AG04449 (cell line): ENCODE data around the gene ATP10D.
"Not testable (repeated sequence)": the region's sequence is repeated elsewhere in the genome, so short reads cannot be mapped to it uniquely, and the experiment has no call there.

Source experiments
- CTCF ChIA-PET: fragments of 350-600 bp; formaldehyde crosslinking; extraction: SDS; loops from one replicate; lab custom pipeline; 2021; ENCODE audit warnings: antibody characterized with exemption; lab: Yijun Ruan, JAX
- POLR2A ChIA-PET: fragments of 400-600, 350-600 bp; formaldehyde crosslinking; extraction: SDS; loops from one replicate; lab custom pipeline; 2020; ENCODE audit warnings: antibody characterized with exemption, inconsistent platforms; lab: Yijun Ruan, JAX
- DNase-seq: peaks from one replicate; pipeline ENCODE4 v3.0.0-alpha.2; 2010; ENCODE audit warnings: low read depth, low spot score
- H3K4me3 ChIP-seq: 2 replicates; pipeline ENCODE4 v1.5.1; 2011; ENCODE audit warnings: low read depth, mild to moderate bottlenecking, control low read depth, low read length
- TF ChIP-seq, protein P1 (sequence below): IDR thresholded peaks from one replicate; pipeline ENCODE4 v1.5.1; 2011; ENCODE audit warnings: mild to moderate bottlenecking, moderate library complexity, low read length, control low read depth, inconsistent platforms; ENCODE audit not compliant: insufficient read depth; ENCODE audit errors: missing control alignments

The ATP10D gene

DNA sequence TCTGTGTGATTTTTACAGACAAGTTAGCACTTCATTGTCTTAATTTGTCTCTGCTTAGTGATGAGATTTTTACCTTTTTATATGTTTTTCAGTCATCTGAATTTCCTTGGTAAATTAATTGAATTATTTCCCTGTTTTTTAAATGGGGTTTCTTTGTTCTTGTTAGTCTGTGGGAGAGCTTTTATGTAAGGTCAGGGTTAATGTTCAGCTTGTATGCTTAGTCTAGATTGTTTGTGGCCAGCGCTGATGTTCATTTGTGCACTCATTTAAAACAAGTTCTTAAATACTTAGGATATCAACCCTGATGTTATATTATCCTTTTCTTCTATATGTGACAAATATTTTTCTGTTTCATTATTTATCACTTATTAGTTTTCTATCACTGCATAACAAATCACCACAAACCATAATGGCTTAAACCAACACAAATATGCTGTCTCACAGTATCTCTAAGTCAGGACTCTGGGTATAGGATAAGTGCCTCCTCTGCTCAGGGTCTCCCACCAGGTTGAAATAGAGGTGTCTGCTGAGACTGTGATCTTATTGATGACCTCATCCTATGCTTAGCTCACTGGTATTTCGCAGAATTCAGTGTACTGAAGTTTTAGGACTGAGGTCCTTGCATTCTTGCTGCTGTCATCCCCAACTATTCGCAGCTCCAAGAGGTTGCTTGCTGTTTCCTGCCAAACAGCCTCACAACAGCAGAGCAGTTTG, 53.2 kb downstream of the ATP10D start:
- ChIA-PET POLR2A (no interaction called here), CTCF (interaction anchor here (1.0 to 3.9 kb wide), 3 partner anchors 26 to 76 kb away, joined by 3 to 24 read pairs (median 8); no protein-coding TSS in a partner anchor)
- no peak for DNase-seq
- TF ChIP-seq, protein P1, sequence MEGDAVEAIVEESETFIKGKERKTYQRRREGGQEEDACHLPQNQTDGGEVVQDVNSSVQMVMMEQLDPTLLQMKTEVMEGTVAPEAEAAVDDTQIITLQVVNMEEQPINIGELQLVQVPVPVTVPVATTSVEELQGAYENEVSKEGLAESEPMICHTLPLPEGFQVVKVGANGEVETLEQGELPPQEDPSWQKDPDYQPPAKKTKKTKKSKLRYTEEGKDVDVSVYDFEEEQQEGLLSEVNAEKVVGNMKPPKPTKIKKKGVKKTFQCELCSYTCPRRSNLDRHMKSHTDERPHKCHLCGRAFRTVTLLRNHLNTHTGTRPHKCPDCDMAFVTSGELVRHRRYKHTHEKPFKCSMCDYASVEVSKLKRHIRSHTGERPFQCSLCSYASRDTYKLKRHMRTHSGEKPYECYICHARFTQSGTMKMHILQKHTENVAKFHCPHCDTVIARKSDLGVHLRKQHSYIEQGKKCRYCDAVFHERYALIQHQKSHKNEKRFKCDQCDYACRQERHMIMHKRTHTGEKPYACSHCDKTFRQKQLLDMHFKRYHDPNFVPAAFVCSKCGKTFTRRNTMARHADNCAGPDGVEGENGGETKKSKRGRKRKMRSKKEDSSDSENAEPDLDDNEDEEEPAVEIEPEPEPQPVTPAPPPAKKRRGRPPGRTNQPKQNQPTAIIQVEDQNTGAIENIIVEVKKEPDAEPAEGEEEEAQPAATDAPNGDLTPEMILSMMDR, result no peak
- no peak overlapping the region for H3K4me3 ChIP-seq

DNA sequence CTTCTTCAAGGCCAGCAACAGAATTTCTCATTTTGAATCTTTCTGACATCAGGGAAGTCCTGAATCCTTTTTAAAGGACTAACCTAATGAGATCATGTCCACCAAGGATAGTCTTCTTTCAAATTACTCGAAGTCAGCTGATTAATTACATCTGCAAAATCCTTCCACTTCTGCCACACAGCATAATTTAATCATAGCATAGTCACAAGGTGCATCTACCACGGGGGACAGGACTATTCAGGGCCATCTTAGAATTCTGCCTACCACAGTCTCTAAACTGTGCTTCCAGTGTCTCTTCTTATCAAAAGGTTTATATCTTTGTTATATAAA, 53.7 kb downstream of the ATP10D start:
- CTCF ChIA-PET, result interaction anchor here (1.0 to 3.9 kb wide), 3 partner anchors 26 to 77 kb away, joined by 3 to 24 read pairs (median 8); no protein-coding TSS in a partner anchor

DNA sequence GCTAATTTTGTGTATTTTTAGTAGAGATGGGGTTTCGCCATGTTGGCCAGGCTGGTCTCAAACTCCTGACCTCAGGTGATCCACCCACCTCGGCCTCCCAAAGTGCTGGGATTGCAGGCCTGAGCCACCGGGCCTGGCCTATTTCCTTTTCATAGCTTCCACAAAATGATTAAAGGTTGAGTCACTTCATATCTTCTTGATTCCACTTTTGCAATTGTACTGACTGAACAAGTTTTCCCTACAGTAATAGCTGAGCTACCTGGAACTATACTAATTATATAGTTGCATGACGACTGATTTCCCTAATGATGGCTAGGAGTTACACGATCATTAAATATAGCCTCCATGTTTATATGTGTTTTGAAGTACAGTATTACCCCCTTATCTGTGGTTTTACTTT, 57.6 kb downstream of the ATP10D start:
- CTCF ChIA-PET, result interaction anchor here (1.0 to 1.4 kb wide), 4 partner anchors 9 to 33 kb away, joined by 3 to 5 read pairs (median 4); no protein-coding TSS in a partner anchor
- H3K4me3 ChIP-seq, POLR2A ChIA-PET, DNase-seq: not testable (repeated sequence)

More for the DNA sequence above, 53.7 kb downstream of the ATP10D start:
- POLR2A ChIA-PET, result no interaction called here
- DNase-seq, result no peak
- TF ChIP-seq, protein P1, result no peak
- H3K4me3 ChIP-seq, result no peak overlapping the region

DNA sequence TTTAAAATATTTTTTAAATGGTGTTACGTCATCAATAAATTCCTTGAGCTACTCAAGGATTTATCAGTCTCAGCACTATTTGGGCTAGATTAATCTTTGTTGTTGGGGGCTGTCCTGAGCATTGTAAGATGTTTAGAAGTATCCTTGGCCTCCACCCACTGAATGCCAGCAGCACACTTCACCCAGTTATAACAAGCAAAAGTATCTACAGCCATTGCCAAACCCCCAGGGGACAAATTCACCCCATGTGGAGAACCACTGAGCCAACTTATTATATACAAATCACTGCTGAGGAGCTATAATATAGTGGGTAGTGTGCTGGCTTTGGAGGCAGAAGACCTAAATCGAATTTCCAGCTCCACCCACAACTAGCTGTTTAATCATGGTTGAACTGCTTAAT, 58.3 kb downstream of the ATP10D start:
- TF ChIP-seq, protein P1, result no peak
- no peak for DNase-seq
- CTCF ChIA-PET, result interaction anchor here (1.0 to 1.4 kb wide), 3 partner anchors 22 to 34 kb away, joined by 3 to 5 read pairs (median 5); no protein-coding TSS in a partner anchor
- H3K4me3 ChIP-seq, result no peak overlapping the region
- POLR2A ChIA-PET, result interaction anchor here (1.1 kb wide), 1 partner anchor 12 kb away, joined by 3 read pairs; no protein-coding TSS in a partner anchor

DNA sequence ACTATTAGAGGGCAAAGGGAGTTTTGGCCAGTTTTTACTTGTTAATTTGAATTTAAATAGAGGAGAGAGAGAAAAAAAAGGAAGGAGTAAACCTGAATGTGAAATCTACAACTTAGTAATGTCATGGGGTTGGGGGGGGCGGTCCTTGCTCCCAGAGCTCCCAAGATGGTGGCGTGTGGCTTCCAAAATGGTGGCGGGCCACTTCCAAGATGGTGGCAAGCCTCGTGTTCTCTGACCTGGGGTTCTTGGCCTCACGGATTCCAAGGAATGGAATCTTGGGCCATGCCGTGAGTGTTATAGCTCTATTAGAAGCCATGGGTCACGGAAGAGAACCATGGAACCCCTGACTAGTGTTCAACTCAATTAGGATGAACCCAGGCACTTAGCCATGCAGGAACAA, 65.3 kb downstream of the ATP10D start:
- H3K4me3 ChIP-seq, POLR2A ChIA-PET, DNase-seq: not testable (repeated sequence)
- CTCF ChIA-PET, result interaction anchor here (1.0 to 4.7 kb wide), 3 partner anchors 10 to 27 kb away, joined by 3 to 35 read pairs (median 6); no protein-coding TSS in a partner anchor

DNA sequence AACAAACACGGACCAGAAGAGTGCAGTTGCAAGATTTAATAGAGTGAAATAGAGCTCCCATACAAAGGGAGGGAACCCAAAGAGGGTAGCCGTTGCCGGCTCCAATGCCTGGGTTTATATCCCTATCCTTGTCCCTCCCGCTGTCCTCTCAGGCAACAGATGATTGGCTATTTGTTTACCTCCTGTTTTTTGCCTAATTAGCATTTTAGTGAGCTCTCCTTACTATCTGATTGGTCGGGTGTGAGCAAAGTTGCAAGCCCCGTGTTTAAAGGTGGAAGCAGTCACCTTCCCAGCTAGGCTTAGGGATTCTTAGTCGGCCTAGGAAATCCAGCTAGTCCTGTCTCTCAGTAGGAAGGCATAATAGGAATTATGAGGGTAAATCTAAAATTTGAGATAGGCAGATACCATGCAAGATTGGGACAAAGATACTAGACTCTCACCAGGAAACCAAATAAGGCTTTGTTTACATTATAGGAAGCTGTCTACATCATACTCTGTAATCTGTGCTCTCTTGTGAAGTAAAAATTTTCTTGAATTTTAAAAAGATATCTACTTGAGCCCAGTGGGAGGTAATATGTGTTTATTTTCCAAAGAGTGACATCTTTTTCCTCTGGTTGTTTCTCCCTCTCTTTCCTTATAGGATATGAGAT, 65.9 kb downstream of the ATP10D start:
- ChIA-PET POLR2A (interaction anchor here (1.5 kb wide), 1 partner anchor 19 kb away, joined by 6 read pairs; no protein-coding TSS in a partner anchor), CTCF (interaction anchor here (1.2 to 4.7 kb wide), 4 partner anchors 10 to 41 kb away, joined by 3 to 35 read pairs (median 6); no protein-coding TSS in a partner anchor)
- H3K4me3 ChIP-seq, result no peak overlapping the region
- DNase-seq, result no peak
- TF ChIP-seq, protein P1, result no peak

DNA sequence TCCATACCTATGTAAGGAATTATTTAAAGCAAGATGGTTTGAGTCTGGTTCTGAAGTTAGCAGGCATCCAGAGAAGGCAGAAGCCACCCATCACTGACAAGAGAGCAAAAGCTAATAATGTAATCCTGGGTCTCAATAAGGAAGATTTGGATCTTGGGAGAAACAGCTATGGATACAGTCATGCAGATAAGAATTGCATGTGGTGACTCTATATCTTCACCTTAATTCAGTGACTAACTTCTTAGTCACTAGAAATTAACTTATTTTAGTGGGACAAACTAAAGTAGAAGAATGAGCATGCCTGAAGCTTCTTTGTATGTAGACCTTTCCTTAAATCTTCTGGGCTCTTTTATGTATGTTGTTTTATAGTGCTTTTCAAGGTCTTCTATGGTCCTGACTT, 66.6 kb downstream of the ATP10D start:
- ChIA-PET CTCF (interaction anchor here (1.2 to 4.7 kb wide), 4 partner anchors 10 to 41 kb away, joined by 3 to 35 read pairs (median 6); no protein-coding TSS in a partner anchor), POLR2A (interaction anchor here (1.5 kb wide), 1 partner anchor 20 kb away, joined by 6 read pairs; no protein-coding TSS in a partner anchor)
- DNase-seq, result no peak
- TF ChIP-seq, protein P1, result no peak
- H3K4me3 ChIP-seq, result no peak overlapping the region
